HG03342 (cell line): ENCODE data around the gene PDSS2.
"Not testable (repeated sequence)": the region's sequence is repeated elsewhere in the genome, so short reads cannot be mapped to it uniquely, and the experiment has no call there.

Source experiments
- ATAC-seq: cut with Tn5 transposase; IDR thresholded peaks from one replicate; pipeline ENCODE4 v1.9.1; 2021; ENCODE audit warnings: mild to moderate bottlenecking, moderate library complexity; ENCODE audit not compliant: unreplicated experiment

The PDSS2 gene

DNA sequence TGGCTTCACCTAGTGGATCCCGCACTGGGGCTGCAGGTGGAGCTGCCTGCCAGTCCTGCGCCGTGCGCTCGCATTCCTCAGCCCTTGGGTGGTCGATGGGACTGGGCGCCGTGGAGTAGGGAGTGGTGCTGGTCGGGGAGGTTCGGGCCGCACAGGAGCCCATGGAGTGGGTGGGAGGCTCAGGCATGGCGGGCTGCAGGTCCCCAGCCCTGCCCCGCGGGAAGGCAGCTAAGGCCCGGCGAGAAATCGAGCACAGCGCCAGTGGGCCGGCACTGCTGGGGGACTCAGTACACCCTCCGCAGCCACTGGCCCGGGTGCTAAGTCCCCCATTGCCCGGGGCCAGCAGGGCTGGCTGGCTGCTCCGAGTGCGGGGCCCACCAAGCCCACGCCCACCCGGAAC, 95.2 kb downstream of the PDSS2 start:
- not testable (repeated sequence) for ATAC-seq

DNA sequence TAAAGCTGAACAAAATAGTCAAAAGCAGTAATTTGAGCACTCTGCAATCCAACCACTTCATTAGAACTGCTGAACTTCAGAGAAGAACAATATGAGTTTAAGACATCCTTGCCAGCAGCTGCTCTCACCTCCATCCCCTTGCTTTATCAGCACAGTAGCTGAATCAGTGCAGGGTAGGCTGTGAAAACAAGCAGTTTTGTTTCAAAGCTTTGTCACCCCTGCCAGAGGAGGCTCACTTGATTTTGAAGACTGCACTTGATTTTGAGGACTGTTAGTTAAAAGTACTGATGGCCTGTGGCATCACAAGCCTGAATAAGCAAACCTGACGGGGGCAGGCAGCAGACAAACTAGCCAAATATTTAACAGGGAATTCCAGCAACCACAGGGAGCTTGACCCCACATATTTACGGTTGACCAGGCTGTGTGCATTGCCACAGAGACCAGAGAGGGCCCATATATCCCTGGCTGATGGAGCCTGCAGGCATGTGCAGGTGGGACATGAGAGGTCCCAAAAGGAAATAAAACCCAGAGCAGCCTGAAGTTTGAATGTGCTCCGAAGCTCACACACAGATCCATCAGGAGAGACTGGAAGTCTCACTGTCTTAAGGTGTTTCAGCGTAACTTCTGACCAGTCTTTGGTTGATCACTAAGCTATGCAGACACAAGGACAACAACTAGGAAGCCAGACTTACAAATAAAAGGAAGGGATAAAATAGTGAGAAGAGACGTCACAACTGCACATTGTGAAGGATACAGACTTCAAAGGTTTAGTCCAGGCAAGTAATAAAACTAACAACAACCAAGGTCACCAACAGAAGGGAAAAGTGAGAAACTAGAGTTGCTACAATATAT, 97.4 kb downstream of the PDSS2 start:
- no peak for ATAC-seq

DNA sequence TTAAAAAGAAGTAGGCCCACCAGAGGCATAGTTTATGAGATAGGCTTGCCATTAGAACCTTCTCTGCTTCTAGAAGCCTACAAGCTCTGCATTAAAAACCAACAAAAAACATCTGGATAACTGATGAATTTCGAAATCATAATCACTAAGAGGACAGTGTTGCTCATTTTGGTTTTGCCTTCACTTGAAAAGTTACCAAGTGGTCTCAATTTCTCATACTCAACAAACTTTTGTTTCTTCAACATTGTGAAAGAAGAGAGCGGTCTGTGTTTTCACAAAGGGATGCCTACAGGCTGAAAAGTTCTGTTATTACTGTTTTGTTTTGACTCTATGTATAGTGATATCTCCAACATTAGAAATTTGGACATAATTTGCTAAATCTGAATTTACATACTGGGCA, 98.9 kb downstream of the PDSS2 start:
- no peak for ATAC-seq

DNA sequence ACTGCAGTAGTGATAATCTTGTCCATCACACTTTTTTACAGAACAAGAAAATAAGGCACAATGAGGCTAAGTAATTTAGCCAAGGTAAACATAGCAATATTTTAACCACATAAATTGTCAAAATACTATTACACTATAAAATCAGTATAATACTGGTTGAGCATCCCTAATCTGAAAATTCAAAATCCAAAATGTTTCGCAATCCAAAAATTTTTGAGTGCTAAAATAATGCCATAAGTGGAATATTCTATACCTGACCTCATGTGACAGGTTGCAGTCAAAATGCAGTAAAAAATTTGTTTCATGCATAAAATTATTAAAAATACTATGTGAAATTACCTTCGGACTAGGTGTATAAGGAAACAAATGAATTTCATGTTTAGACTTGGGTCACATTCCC, 101.5 kb downstream of the PDSS2 start:
- ATAC-seq: no peak

DNA sequence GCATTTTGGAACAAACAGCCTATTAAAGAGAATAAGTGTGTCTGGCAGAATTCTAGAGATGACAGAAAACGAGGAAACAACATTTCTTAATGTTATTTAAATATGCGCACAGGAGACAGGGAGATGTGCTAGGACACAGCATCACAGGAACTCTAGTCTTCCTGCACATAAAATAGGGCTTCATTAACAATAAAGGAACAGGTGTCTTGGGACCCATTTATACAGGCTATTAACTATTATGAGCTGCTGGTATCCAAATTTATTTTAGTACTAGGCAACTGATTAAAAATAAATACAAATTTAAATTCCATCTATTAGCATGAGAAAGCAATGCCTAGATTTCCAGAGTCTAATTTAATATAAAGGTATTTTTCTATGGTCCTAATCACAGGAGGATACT, 102.3 kb downstream of the PDSS2 start:
- no peak for ATAC-seq

DNA sequence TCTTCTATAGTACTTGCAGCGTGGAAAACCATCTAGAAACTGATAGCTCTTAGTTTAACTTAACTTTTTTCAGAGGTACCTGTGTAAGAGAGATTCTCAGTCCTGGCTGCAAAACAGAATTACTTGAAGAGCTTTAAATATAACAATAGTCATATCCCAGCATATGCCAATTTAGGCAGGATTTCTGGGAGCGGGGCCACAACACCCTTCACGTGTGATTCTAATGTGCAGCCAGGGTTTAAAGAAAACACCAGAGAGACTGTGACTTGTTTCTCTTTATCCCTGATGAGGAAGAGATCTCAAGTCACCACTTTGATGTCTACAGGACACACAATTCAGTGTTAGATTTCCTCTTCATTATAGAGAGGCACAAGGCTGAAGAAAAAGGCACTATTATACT, 103.7 kb downstream of the PDSS2 start:
- no peak for ATAC-seq

DNA sequence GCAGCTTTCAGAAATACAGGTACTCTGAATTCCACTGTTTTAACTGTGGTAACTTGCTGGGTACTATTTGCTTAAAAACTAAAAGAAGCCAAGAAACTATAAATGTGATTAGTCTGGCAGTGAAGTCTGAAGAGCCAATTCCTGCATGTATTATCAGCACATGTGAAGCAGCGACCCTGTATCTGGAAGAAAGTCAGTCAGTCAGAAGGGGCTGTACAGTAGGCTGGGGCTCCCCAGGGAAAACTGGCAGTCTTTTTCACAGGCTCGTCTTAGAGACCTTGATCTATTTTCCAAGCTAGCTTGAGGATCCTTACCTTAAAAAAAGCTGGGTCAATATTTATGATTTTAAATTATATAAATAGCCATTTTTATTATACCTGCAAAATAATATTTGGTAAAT, 104.9 kb downstream of the PDSS2 start:
- ATAC-seq: no peak

DNA sequence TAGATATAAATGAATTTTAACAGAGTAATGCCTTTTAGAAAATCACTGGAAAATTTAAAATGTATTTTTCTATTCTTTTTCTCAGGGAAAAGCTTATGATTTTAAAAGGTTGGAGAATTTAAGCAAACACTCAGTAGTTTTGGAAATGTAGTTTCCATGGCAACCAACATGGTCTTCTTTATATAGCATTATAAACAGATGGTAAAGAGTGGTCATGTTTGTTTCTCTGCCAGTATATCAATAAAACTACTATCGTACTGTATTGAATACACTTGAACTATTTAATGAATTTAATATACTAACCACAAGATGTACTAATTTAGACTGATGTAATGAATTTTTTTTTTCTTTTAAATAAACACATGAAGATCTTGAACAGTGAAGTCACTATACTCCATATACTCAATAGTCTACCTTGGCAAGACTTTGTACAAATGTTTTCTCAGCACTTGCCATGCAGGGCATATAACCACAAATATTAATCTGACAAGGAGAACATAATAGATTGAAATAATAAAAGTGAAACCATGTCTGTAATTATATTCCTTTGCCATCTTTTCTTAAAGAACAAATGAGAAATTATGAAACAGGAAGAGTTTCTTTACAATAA, 105.5 kb downstream of the PDSS2 start:
- ATAC-seq: no peak

DNA sequence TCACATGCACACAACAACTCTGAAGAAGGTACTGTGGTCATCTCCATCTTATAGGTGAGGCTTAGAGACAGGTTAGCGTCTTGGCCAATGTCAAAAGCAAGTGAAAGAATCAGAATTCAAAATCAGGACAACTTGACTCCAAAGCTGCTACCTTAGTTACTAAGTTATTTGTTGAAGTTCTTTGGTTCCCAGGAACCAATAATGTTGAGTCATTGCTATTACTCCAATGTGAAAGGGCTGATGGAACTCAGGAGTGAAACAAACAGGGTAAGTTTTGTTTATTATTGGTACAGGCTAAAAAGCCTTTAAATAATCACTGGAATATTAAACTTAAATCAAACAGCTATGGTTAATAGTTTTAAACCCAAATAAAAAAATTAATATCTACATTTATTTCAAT, 111.1 kb downstream of the PDSS2 start:
- ATAC-seq: no peak

DNA sequence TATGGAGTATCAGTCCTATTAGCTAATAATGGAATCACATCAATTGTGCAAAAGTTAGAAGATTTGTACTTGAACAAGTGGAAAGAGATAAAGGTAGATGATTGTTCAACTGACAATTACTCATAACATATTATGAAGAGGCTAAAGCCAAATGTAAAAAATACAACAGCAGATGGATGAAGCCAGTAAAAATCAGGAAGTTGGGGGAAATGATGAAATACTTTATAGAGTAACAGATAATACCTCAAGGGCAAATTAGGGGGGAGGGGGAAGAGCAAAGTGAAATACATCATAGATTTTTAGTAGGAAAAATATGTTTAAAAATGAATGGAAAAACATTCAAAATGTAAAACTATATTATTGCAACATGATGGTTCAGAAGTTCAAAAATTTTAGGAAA, 114.0 kb downstream of the PDSS2 start:
- no peak for ATAC-seq

DNA sequence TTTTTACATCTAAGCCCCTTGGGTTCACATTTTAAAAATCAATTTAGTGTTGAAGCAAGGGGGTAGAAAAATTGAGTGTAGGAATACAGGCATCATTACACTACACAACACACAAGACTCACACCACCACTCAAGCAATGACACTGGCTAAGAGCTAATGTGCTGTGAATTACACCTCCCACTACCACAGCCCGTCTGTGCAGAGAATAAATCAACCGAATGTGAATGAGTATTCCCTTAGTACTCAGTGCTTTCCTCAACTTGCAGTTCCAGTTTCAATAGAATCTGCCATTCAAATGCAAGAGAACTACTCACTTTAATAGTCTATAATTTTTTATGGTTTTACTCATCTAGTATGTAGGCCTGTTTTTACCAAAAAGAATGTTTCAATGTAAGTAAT, 114.4 kb downstream of the PDSS2 start:
- ATAC-seq: no peak

DNA sequence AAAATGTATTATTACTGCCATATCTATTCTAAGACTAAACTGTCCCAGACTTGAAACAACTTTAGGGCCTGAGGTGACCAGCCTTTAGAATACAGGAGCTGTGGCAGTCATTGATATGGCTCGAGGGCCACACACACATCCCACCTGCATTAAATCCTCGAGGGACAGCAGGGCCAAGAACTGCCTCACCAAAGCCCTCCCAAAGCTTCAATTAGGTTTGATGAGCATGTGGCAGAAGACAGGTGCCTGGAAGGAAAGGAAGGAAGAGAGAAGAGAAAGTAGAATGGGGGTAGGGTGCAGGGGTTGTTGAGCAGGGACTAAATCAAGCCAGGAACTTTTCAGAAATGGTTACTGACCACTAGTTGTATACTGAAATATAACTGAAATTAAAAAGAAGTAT, 115.0 kb downstream of the PDSS2 start:
- no peak for ATAC-seq

DNA sequence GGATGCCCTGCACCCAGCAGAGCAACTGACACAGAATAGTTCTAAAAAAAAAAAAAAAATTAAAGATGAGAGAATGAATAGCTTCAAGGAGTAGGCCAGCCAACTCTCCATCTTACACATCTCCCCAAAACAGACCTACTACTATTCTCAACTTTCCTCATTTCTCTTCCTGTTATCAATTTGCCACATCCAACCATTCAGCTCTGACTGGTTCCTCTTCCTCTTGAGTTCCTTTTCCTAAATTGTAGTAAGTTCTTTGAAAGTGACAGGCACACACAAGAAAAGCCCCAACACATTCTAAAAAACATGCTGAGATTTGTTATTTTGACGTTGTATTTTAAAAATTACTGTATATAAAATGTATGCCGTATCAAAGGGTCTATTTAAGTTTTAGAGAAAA, 117.2 kb downstream of the PDSS2 start:
- no peak for ATAC-seq

DNA sequence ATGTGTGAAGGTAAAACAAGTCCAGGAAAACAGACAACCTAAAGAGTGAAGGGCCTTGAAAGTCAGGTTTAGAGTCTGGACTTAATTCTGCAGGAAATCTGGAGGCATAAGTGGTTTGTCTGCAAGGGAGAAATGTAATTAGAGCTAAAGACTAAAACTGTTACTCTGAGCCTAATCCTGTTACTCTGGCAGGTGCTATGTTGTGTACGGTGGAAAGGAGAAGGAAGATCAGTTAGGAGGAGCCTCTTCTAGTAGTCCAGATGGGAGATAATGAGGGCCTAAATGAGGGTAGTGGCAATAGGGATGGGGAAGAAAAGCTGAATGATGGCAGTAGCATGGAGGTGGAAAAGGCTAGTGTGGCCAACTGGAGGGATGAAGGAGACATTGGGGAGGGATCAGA, 118.5 kb downstream of the PDSS2 start:
- ATAC-seq: no peak

DNA sequence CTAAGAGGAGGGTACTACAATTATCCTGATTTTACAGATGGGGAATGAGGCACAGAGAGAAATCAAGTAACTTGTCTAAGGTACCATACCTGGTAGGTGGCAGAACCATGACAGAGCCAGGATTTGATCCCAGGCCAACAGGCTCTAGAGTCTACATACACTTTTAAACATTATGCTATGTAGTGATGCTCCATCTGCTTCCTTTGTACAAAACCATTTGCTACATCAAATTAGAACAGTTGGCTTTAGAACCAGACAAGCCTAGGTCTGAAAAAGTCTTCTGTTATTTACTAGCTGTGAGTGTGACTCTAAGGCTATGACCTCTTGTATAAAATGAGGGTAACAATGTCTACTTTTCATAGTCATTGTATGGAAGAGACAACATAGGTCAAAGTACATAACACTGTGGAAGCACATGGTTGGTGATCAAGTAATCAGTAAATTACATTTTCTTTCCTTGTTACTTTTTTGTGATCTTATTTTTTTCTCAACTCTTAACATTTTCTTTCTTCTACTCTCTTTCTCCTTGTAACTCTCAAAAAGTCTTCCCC, 122.1 kb downstream of the PDSS2 start:
- no peak for ATAC-seq

DNA sequence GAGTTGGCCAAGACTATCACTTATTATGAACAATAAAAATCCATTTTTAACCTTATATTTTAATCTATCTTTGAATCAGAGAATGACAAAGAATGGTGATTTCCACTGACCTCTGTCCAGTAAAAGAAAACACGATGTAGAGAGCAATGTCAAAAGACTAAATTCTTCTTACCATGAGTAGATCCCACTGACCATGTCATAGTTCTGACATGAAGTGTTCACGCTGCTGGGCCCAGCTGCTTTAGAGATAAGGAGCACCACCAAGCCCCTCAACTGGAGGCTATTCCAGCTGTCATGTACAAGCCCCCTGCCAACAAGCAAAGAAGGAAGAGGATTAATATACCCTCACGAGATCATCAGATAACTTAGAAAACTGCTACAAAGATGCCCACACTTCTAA, 125.3 kb downstream of the PDSS2 start:
- ATAC-seq: no peak

DNA sequence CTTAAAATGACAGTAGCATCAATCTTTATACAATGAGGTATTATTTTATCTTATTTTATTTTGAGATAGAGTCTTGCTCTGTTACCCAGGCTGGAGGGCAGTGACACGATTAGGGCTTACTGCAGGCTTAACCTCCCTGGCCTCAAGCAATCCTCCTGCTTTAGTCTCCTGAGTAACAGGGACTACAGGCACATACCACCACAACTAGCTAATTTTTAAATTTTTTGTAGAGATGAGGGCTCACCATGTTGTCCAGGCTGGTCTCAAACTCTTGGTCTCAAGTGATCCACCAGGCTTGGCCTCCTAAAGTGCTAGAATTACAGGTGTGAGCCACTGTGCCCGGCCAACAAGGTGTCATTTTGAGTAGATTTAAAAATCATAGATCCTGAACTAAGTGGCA, 125.9 kb downstream of the PDSS2 start:
- no peak for ATAC-seq

DNA sequence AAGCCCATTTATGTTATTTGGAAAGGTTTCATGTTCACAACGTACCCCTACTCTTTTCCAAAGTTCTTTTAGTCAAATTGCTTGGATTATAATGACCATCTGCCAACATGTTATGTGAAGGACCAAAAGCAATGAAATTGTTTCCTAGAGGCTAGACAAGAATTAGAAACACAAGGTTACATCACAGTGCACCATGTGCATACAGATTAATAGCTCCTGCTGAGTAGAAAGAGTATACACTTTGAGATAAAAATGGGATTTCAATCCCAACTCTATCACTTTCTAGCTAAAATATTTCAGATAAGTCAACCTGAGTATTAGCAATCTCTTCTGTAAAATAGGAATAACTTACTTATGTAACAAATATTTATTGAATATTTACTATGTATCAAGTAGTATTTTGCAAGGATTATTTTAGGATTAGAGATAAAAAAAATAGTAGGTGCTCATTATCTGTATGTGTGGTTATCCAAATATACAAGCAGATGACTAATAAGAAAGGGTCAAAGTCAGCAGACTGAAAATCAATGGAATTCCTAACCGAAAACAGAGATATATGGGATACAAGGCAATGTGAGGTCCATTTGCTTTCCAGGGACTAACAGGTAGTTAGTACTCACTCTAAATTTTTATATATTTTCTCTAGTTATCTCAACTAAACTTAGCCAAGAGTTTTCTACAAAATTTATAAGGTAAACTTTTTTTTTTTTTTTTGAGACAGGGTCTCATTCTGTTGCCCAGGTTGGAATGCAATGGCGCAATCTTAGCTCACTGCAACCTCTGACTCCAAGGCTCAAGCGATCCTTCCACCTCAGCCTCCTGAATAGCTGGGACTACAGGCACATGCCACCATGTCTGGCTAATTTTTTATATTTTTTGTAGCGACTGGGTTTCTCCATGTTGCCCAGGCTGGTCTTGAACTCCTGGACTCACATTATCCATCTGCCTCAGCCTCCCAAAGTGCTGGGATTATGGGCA, 127.7 kb downstream of the PDSS2 start:
- ATAC-seq: no peak

DNA sequence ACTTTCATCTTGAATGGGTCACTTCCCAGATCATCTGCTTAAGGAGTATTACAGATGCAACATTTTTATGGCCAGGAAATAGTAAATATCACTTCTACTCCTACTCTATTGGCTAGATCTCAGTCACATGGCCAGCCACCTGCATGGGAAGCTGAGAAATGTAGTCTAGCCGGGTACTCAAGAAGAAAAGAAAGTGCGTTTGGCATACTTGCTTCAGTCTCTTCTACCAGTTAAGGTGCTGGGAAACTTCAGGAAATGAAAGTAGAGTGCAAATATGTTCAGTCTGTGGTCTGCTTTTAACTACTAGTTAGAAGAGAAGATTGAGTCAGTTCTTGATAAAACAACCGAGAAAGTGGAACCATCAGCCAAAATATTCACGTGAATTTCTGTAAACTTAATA, 129.2 kb downstream of the PDSS2 start:
- peak; percentile 99 for ATAC-seq

DNA sequence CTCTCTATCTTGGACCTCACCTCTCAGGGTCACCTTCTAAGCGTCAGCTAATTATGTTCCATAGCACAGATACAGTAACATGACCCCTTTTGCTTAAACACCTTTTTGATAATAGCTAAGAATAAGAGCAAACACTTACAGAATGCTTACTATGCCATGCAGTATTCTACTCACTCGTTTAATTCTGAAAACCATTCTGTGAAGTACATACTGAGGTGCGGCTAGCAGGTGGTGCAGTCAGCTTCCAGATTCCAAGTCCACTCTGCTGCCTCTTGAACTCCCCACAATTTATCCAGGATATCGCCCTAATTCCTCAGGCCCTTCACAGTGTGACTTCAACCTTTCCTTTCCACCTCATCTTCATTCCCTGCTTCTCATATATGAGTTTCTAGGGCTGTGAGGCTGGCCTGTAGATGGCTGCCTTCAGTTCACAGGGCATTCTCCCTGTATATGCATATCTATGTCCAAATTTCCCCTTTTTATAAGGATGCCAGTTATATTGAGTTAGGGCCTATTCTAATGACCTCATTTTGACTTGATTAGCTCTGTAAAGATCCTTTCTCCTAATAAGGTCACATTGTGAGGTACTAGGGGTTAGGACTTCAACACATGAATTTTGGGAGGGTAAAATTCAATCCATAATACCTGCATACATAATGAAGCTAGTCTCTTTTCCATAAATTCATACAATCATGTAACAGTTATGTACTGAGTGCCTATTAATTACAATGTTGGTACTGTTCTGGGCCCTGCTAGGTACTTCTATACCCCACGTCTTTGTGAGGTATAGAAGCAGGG, 130.1 kb downstream of the PDSS2 start:
- no peak for ATAC-seq
